Fibroblast of lung (primary cell): ENCODE results near the gene CIZ1. TPM values are rescaled to one million over a fixed set of nuclear protein-coding genes. Genes with fewer than 3 reads are reported as not detected.

Experiments
- DNase-seq, 2 donors: peaks; one replicate each; pipeline versions ENCODE4 v3.0.0 to v3.0.0-alpha.2; 2010; ENCODE audit warnings: low read depth in 2 of 2
- H2AFZ ChIP-seq: 2 replicates; pipeline ENCODE4 v1.5.1; 2012; ENCODE audit warnings: low read length, control low read depth, inconsistent platforms
- H3K27ac ChIP-seq: 2 replicates; pipeline ENCODE4 v1.5.1; 2011; ENCODE audit warnings: low read length, control low read depth; ENCODE audit not compliant: insufficient read depth
- H3K27me3 ChIP-seq: 2 replicates; pipeline ENCODE4 v1.5.1; 2011; ENCODE audit warnings: mild to moderate bottlenecking, low read length; ENCODE audit not compliant: control insufficient read depth, insufficient read depth
- H3K36me3 ChIP-seq: 2 replicates; pipeline ENCODE4 v1.5.1; 2011; ENCODE audit warnings: low read length; ENCODE audit not compliant: control insufficient read depth, insufficient read depth
- H3K4me1 ChIP-seq: 2 replicates; pipeline ENCODE4 v1.5.1; 2011; ENCODE audit warnings: low read length; ENCODE audit not compliant: control insufficient read depth, insufficient read depth; ENCODE audit errors: extremely low read depth
- H3K4me2 ChIP-seq: 2 replicates; pipeline ENCODE4 v1.5.1; 2011; ENCODE audit warnings: low read length, control low read depth; ENCODE audit not compliant: insufficient read depth; ENCODE audit errors: extremely low read depth
- H3K4me3 ChIP-seq, 4 experiments: fragments of 200-600 bp in 1 of 4; sonication (generic) in 1 of 4; replicated peaks in 1 of 4; 2 replicates each; pipeline ENCODE4 v1.5.1; 2011 to 2016; ENCODE audit warnings: low read length in 4 of 4, low read depth in 3 of 4, mild to moderate bottlenecking in 3 of 4, control low read depth in 2 of 4, inconsistent platforms in 1 of 4, mixed read lengths in 1 of 4; ENCODE audit not compliant: insufficient read depth in 1 of 4; ENCODE audit errors: control extremely low read depth in 1 of 4
- H3K79me2 ChIP-seq: 2 replicates; pipeline ENCODE4 v1.5.1; 2012; ENCODE audit warnings: mild to moderate bottlenecking, low read length, inconsistent platforms; ENCODE audit not compliant: control insufficient read depth, insufficient read depth
- H3K9ac ChIP-seq: 2 replicates; pipeline ENCODE4 v1.5.1; 2011; ENCODE audit warnings: mild to moderate bottlenecking, low read length, control low read depth; ENCODE audit not compliant: insufficient read depth
- H3K9me3 ChIP-seq: 2 replicates; pipeline ENCODE4 v1.5.1; 2012; ENCODE audit warnings: low read depth, low read length; ENCODE audit not compliant: control insufficient read depth, insufficient read depth
- H4K20me1 ChIP-seq: 2 replicates; pipeline ENCODE4 v1.5.1; 2011; ENCODE audit warnings: low read length; ENCODE audit not compliant: control insufficient read depth, insufficient read depth; ENCODE audit errors: extremely low read depth
- CTCF ChIP-seq, 2 donors: IDR thresholded peaks in 1 of 2; conservative IDR thresholded peaks in 1 of 2; 1 replicate in 1 of 2; 2 replicates in 1 of 2; pipeline ENCODE4 v1.5.1; 2011 to 2012; ENCODE audit warnings: low read length in 2 of 2, control low read depth in 1 of 2, inconsistent platforms in 1 of 2, low read depth in 1 of 2, mild to moderate bottlenecking in 1 of 2
- EZH2 ChIP-seq: IDR thresholded peaks from 2 replicates; pipeline ENCODE4 v1.5.1; 2012; ENCODE audit warnings: low read length, control low read depth, mild to moderate bottlenecking; ENCODE audit errors: missing control alignments
- polyA plus RNA-seq, 2 donors: library from polyadenylated mRNA; depleted of rRNA in 1 of 2; stranded (reverse) in 1 of 2; unstranded in 1 of 2; fragments of >200 nt; gene quantifications; 2 replicates each; pipeline ENCODE4 v1.2.1, GENCODE V29; 2011 to 2012; ENCODE audit warnings: missing spikeins in 1 of 2
- total RNA-seq: library from RNA; depleted of rRNA; stranded (reverse); fragments of >200 nt; gene quantifications from 2 replicates; pipeline ENCODE4 v1.2.1, GENCODE V29; 2014

Gene CIZ1
- total and polyA plus RNA-seq, 2 donors (not counting 1 experiment from before 2014, with no cell fraction given), result 26.1 to 27.2 TPM

GRCh38 chr9:128218518-128219389 is 27.4 kb upstream of the CIZ1 start:
- H3K27me3 ChIP-seq, result no peaks in the 10 kb centered on the region
- H3K4me3 ChIP-seq, result no peak overlapping the region
- H3K27ac ChIP-seq, result no peak overlapping the region
- H2AFZ ChIP-seq, result no peak overlapping the region
- H3K4me2 ChIP-seq, result no peak overlapping the region
- TF ChIP-seq EZH2 (no peak), CTCF (conservative IDR thresholded peaks at IDR 0.05 in 1 of 2, IDR thresholded peaks at IDR 0.05 in 1 of 2; ENCODE audit: low read depth in 1 of 2, low read length in 2 of 2) (no peak)
- H3K9me3 ChIP-seq, result no peaks in the 10 kb centered on the region
- peaks cover 2% of the 10 kb centered on the region for H4K20me1 ChIP-seq
- no peaks in the 10 kb centered on the region for H3K79me2 ChIP-seq
- H3K36me3 ChIP-seq, result no peaks in the 10 kb centered on the region
- DNase-seq, result peak; percentile 56 to 89
- peaks cover 11% of the 10 kb centered on the region for H3K4me1 ChIP-seq
- H3K9ac ChIP-seq, result no peak overlapping the region

- no peak overlapping the region for H2AFZ ChIP-seq
- H3K4me3 ChIP-seq, result no peak overlapping the region
- H3K27ac ChIP-seq, result no peak overlapping the region
- H3K9me3 ChIP-seq, result no peaks in the 10 kb centered on the region
- H3K4me1 ChIP-seq, result peaks cover 11% of the 10 kb centered on the region
- H3K36me3 ChIP-seq, result no peaks in the 10 kb centered on the region
- no peak overlapping the region for H3K4me2 ChIP-seq
- H3K9ac ChIP-seq, result no peak overlapping the region
- no peaks in the 10 kb centered on the region for H3K79me2 ChIP-seq
- no peaks in the 10 kb centered on the region for H3K27me3 ChIP-seq
- no peak for TF ChIP-seq CTCF (conservative IDR thresholded peaks at IDR 0.05 in 1 of 2, IDR thresholded peaks at IDR 0.05 in 1 of 2; ENCODE audit: low read depth in 1 of 2, low read length in 2 of 2)
- TF ChIP-seq EZH2, result no peak
- no peak for DNase-seq
- H4K20me1 ChIP-seq, result peaks cover 2% of the 10 kb centered on the region
Observed at GRCh38 chr9:128218172-128218517, 26.8 kb upstream of the CIZ1 start.

GRCh38 chr9:128216781-128217553 is 25.6 kb upstream of the CIZ1 start:
- Histone ChIP-seq H3K27ac (no peak overlapping the region), H3K36me3 (no peaks in the 10 kb centered on the region), H2AFZ (no peak overlapping the region), H3K79me2 (no peaks in the 10 kb centered on the region), H4K20me1 (peaks cover 2% of the 10 kb centered on the region), H3K9ac (no peak overlapping the region), H3K9me3 (no peaks in the 10 kb centered on the region), H3K4me1 (peaks cover 11% of the 10 kb centered on the region), H3K27me3 (no peaks in the 10 kb centered on the region), H3K4me2 (no peak overlapping the region), H3K4me3 (no peak overlapping the region)
- no peak for DNase-seq
- TF ChIP-seq EZH2 (no peak), CTCF (conservative IDR thresholded peaks at IDR 0.05 in 1 of 2, IDR thresholded peaks at IDR 0.05 in 1 of 2; ENCODE audit: low read depth in 1 of 2, low read length in 2 of 2) (no peak)
